Measurements from ENCODE around the gene CACNA1C.
A peak's percentile ranks its signal among the peaks of the same experiment; 100 is the strongest.

Gene CACNA1C

DNA sequence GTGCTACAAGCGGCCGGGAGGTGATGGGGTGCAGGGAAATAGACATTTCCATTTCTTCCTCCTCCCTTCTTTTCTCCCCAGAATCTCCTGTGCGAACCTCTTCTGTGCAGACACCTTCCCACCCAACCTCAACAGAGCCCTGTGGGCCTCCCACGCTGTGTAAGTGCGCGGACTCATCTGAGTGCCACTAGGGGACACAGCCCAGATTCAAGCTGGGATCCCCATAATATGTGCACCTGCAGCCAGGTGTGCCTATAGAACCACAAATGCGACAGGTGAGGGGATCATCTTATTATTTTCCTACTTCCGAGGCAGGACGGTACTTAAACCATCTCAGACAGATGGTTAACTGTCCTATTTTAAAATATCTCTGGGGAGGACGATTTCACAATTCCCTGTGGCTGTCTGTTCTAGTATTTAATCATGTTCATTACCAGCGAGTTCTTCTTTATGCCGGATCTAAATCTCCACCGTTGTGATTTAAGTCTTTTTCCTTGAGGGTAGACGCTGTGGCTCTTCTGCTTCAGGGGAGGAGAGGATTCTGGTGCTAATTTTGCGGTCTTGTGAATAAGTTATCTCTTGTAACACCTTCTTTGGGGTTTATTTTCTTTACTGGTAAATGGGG, 17.2 kb upstream of the CACNA1C start:
- no peak for DNase-seq

DNA sequence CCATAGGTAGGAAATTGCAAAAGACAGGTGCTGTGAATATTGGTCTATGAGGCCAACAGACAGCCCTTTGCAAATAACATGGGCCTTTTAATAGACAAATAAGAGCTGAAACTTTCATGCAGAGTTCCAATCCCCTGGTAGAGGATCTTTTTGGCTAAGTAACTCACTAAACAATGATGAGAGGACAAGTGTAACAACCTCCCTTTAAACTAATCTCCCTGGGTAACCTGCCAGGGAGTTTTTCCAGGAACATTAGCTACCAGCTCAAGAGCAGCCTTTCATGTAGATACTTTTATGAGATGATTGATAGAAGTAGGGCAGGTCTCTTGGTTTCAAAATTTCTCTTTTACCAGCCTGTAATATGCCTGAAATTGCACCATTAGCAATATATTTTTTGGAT, 13.8 kb upstream of the CACNA1C start:
- no peak for DNase-seq

DNA sequence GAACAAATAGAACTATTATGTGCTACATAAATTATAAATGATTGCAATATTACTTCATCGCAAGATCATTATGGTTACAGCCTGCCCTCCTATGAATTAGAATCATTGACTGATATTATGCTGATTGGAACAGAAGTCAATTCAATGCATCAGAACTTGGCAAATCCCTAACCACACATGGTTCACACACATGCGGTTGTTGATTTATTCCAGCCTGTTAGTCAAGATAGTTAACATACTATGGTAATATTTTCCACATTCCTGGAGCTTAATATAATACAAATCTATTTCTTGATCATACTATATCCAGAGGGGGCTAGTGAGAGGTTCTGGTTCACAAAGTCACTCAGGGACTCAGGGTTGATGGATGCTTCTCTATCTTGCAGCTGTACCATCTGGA, 9.7 kb upstream of the CACNA1C start:
- no peak for DNase-seq

DNA sequence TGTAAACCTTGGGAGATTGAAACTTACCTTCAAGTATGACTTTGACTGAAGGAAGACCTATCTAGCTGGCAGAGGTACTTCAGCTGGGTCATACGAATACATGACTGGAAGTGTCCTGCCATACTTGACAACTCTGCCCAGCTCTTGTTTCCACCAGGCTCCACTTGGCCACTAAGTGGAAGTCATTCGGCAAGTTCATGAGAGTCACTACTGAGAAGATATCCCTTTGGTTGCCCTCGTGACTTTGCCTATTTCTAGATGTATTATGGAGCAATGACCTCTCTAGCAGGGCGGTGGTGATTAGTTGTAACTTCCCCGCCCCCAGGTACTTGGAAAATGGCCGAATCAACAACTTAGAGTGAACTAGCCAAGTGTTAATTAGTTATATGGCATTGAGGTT, 8.6 kb upstream of the CACNA1C start:
- DNase-seq, result no peak

DNA sequence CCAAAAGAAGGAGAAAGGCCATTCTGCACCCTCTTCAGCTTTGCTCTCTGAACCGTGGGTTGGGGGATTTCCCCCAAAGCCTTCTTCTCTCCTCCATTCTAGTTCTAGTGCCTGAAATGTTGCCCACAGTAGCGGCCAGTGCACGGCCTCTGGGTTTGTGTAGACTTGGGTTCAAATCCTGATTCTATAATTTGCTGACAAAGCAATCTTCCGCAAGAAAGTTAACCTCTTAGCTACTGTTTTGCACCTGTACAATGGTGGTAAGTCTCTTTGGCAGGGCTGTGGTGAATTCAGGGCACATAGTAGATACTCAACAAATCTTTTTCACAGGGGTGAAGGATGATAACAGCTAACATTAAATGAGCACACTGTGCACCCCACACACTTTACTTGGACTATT, 5.8 kb upstream of the CACNA1C start:
- DNase-seq, result no peak

DNA sequence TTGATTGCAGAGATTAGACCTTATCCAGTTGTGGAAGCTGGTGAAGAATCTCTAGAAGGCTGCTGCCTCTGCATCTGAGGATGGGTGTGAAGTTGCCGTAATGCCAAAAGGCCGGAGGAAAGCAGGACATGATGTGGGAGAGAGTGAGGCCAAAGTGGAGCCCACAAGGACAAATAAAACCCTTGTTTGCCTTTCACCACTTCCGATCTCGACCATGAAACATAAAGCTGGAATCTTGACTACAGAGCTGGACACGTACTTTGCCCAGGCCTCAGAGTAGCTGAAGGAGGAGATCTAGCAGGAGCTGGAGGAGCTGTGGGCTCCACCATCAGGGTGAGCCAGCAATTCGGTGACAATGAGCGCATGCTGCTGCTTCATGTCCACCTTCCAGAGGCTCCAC, 5.0 kb upstream of the CACNA1C start:
- DNase-seq, result no peak

DNA sequence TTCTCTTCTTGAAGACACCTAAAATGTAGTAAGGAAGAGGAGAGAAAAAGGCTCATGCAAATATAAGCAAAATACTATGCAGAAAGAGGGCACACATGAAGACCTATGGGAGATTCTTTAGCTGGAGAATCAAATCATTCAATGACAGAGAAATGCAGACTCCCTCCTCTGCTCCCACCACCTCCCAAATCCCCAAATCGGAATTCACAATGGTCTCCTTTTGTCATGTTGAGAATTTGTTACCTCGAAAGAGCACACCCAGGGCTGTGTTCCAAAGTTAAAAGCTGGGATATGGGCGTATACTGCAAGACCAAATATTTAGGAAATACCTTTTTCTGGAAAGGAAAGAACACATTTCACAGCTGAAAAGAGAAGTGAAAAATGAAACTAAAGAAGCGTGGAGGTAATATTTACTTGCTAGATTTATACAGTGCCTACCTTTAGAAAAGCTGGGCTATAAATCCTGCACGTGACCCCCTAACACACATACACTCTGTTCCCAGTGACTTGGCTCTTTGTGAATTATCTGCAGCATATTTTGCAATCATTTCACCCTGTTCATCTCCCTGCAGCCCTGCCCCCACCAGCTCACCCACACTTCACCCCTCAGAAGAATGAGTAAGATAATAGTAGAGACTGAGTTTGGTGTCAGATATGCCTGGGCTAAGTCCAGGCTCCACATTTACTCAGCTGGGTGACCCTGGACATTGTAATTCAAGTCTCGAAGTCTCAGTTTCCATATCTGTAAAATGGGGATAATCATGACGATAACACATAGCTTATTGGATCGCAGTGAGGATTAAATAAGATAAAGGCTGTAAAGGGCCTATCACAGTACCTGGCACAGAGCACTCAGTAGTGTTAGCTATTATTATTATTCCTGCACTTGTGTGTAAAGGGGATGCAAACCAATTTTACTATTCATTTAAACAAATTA, 2.9 kb upstream of the CACNA1C start:
- DNase-seq, result no peak

DNA sequence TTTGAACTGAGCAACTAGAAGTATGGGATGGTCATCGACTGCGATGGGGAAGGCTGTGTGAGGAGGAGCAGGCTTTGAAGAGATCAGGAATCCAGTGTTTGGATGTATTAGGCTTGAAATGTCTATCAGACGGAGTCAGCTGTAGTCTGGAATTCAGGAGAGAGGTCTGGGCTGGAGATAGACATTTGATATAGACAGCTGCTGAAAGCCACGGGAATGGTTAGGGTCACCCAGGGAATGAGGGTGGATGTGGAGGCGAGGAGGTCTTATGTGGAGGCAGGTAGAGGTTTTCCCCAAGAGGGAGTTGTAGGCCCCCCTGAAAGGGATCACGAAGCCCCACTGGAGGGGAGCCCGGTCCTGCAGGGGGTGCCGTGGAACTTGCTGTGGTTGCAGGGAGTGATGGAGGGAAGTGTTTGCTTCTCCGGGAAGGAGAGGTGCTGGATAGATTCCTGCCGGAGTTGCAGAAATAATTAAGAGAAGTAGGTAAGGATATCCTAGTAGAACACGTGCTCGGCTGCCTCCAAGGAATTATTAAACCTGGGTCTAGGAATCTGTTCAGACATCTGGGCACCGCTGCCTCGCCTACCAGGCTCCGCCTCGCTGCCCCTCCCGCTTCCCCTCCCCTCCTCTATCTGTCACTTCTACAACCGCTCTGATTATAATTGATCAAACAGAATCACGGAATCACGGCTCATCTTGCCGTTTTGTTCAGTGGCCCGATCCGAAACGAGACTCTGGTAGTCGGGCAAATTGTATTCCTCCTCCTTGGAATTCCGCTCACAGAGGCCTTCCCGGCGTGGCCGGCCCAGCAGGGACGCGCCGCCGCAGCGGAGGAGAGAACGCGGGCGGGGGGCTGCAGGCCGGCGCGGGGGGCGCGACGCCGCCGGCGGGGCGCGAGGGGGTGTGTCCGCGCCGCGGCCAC, 826 bp upstream of the CACNA1C start:
- no peak for DNase-seq

DNA sequence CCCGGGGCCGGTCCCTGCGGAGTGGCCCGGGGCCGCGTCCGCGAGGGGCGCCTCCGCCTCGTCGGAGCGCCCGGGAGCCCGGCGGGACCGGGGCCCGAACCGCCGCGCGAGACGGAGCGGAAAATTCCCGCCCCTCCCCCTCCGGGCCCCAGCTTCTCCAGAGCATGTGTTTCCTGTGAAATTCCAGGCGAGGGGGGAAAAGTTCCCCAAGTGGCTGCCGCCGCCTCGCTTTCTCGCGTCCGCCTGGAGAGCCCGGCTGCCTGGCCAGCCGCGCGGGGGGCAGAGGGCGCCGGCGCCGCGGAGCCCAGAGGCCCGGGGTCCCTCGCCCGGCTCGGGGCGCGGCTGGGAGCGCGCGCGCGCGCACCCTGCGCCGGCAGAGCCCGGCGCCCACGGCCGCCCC, 904 bp downstream of the CACNA1C start:
- DNase-seq, result no peak

DNA sequence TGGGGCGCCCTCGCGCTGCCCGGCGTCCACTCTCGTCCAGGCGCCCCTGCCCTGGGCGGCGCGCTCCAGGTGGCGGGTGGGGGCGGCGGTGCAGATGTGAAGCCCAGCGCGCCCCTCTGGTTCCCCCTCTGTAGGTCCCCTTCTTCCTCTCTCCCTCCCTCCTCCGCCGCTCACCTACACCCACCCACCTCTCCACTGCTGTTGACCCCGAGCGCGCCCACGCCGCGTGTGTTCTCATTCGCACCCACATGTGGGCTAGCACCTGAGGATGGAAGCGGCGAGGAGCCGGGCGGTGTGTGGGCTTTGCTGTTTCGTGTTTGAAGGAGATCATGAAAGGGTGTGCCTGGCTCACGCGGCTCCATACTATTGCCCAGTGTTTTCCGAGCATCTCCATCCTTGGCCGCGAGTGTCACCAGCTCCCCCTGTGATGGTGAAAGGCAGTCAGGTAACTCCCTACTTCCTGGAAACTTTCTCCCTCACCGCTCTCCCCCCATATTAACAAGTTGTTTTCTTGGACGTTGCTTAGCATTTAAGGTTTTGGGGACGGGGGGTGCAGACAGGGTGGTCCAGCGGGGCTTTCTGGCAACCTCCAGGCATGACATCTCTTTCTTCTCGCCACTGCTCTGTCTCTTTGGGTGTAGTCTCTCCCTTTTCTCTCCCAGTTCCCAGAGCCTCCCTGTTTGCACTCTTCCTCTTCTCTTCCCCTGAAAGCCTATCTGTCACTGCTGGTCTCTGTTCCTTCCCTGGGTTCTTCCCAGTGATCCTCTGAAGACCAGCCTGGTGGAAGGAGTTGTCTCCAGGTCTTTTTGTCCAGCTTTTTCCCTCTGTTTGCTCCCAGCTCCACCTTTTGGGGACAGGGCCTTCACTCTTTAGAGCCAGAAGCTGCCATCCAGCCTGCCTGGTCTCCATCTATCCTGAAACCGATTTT, 1.6 kb downstream of the CACNA1C start:
- no peak for DNase-seq

DNA sequence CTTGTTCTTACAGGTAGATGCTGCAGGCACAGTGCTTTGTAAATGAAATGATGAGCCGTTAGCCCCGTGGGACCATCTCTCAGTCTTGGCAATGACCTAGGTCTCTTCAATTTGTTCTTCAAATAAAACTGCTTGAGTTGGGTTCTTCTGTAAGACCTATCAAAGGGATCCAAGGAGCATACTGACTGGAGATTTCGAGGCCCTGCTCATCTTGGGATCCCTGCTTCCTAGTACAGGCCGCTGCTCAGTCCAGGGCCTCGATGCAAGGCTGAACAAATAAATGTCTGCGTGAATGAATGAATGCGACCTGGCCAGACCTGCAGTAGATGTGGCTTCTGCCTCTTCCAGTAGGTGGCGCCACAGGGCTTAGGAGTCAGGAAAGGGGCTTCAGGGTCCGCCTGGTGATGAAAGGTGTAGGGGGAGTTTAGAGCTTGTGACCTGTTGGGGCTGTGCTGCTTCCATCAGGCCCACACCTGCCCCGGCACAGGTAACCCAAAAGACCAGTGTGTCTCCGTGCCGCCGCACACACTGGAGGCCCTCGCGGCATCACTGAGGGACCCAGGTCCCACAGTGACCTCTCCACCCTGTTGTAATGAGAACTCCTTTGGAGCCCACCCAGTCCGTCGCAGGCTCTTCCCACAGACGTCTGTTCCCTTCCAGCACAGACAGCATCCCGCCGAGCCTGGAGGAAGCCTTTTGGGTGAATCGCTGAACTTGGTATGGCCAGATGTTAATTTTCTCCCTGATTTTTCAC, 4.4 kb downstream of the CACNA1C start:
- peak in 3 of 6 experiments; percentile 1 to 17 (median 12) for DNase-seq

DNA sequence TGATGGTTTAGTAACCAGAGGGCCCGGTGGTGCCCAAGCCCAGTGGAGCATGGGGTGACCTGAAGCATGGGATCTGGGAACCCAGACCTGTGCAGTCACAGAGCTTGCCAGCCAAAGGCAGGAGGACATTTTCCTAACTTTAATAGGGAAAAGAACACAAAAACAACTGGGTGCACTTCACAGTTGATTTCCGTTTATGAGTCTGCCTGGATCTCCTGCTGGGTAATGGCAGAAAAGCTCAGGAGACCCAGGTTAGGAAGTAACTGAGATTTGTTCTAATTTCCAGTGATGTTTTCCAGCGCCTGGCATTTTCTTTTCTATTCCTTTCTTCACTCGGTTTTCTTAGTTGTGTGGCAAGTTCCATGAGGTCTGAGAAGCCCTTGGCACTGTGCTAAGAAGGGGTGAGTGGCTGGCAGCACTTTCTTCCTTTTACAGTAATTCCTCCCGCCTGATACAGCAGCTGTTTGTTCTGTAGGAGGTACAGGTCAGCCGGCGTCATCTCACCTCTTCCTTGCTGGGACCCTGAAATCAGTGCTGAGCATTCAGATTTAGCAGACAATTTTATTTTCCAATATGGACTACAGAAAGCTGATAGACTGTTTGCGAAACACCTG, 5.1 kb downstream of the CACNA1C start:
- no peak for DNase-seq

DNA sequence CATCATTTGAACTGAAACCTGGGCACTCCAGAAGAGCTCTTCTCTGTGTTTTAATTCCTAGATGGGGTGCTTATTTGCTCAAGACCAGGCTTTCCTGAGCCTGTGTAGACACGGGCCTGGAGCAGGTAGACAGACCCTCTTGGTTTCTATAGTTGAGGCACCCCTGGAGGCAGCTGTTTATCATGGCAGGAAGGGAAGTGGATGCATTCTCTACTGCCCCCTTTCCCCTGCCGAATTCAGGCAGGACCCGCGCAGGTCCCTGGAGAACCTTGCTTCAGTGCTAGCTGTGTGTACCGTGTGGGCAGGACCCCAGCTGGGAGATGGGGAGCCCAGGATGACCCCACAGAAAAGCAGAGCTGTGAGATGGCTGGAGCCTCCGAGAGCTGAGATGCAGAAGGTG, 6.0 kb downstream of the CACNA1C start:
- DNase-seq, result no peak

DNA sequence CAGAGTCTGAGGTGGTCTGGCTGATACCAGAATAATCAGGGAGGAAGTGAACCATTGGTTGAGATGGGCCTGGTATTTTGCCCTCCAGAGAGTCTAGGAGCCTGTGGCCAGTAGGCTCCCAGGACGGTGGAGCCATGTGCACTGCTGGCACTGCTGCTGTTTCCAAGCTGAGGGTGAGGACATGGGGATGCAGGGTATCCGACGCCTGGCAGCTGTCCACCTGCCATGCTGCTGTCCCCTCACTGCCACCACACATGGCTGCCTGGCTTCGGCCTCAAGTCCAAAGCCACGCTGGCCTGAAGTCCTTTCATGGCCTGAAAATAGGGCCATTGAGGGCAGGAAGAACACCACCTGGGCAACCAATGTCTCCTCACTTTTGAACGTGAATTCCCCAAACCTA, 8.6 kb downstream of the CACNA1C start:
- no peak for DNase-seq

DNA sequence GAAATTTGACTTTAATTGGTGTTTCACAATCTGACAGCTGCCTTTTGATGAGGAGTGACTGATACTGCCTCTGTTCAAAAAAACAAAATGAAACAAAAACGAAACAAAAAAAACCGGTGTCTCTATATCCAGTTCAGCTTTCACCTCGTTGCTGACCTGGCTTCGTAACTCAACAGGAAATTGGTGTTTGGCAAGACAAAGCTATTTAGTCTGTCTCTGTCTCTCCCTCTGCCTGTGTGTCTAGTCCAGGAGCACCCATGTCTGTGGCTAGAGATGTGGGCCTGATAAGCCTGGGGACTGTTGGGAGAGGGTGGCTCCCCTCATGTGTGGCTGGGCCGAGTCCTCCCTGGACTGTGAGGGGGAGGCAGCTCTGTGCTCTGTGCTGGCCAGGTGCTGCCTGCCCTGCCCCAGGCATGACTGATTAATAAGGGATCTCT, 11.3 kb downstream of the CACNA1C start:
- peak in 3 of 6 experiments; percentile 17 to 35 (median 25) for DNase-seq

DNA sequence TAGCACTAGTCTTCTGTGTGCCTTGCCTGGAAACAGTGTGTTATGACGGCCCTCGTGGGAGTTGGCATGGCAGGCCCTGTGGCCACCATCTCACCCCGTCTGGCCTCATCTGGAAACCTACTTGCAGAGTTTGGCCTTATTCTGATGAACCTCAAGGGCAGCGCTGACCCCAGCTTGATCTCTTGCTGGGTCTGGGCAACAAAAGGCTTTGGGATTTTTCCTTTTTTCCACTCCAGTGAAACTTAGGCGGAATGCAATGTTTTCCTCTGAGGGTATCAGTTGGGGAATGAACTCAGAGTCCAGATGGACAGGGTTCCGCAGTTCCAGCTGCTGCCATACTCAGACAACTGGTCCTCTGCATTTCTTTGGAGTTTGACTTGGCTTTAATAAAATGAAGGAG, 15.9 kb downstream of the CACNA1C start:
- DNase-seq, result no peak

DNA sequence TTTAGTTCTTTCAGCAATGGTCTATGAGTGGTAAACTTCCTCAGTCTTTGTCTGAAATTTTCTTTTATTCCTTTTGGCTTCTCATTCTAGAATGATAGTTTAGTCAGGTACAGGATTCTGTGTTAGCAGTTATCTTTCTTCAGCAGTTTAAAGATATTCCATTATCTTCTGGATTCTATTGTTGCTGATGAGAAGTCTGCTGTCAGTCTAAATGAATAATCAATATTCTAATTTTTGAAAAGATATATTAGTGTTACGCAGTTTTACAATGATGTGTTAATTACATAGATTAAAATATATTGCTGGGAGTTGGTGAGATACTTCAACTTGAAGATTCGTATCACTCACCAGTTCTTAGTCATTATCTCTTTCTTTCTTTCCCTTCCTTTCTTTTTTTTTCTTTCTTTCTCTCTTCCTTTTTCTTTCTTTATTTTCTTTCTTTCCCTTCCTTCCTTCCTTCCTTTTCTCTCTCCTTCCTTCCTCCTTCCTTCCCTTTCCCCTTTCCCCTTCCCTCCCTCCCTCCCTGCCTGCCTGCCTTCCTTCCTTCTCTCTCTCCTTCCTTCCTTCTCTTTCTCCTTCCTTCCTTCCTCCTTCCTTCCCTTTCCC, 17.8 kb downstream of the CACNA1C start:
- DNase-seq, result no peak

DNA sequence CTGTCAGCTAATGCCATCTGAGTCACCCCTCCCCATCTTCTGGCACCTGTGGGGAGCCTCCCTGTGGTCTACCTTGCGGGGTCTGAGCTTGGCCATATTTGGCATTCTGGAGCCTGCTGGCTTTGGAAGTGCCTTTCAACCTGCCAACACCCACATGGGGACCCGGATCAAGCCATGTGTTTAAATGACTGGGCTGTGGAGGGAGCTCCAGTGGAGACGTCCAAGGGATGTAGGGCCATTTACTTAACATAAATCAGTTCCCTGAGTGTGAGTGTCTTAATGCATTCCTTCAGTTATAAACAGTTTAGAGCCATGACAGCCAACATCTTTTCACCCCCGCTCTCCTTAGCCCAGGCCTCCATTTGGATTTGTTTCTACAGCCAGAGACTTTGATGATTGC, 22.0 kb downstream of the CACNA1C start:
- DNase-seq, result no peak

DNA sequence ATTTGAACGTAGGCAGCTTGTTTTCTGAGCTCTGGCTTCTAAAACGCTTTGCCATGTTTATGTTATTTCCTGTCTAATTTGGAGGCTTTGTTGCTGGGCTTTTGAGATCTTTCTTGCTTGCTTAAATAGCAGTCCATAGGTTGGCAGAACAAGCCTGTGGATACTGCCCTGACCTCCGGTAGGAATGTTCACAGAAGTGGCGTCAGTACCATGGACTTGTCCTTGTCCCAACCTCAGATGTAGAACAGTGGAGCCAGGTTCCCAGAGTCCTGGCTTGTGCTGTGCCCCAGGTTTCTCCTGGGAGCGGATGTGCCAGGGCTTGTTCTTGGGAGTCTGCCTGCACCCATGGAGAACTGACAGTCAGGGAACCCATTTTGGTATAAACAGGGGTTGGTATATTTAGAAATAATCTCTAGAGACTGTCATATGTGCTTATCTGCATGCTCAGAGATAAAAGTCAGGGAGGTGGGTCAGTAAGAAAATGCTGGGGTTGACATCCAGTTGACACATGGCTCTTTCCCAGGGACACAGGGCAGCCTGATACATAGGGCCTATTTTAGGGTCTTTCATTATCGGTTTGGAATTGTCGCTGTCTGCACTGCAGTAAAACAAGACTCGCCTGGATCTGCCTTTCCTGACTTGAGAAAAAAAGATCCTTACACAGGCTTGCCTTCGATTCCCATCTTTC, 22.9 kb downstream of the CACNA1C start:
- DNase-seq, result no peak

DNA sequence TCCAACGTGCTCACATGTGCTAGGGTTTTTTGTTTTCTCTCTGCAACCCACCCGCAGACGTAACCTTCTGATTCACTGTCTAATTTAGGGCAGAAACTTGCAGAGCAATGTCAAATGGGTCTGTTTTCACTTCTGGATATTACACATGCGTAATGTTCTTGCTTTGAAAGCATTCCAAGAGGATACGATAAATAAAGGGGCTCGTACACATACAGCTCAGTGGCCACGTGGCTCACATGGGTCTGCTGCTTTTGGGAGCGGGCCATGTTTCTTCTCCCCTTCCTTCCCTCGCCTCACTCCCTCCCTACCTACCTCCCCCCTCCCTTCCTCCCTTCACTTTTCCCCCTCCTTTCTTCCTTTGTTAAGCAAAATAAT, 23.4 kb downstream of the CACNA1C start:
- DNase-seq, result no peak

All from stimulated activated naive CD4-positive, alpha-beta T cell (primary cell).